GM19240 (cell line): Measurements from ENCODE around the gene TEX52.
A peak's percentile ranks its signal among the peaks of the same experiment; 100 is the strongest.

Source experiments
- DNase-seq: peaks from one replicate; pipeline ENCODE4 v3.0.0; 2011; ENCODE audit warnings: low spot score; ENCODE audit not compliant: insufficient read length

The TEX52 gene

DNA sequence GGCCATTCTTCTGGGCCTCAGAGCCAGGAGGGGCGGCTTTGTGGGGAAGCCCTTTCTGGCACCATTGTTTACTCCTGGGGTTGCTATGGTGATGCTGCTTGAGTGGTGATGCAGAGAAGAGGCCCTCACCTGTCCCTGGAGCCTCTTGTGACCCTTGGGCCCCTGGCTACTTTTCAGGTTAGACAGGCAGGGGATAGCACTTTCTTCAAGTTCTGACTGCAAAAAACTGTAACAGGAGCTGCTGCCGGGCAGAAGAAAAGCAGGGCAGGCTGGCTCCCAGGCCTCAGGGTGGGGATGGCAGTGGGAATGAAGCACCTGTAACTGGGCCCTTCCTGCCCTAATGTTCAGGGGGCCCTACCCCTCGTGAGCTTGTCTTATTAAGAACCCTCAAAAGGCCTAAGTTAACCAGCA lies at the start of gene TEX52:
Gene TEX52, minus strand, starts transcription at position 19 of the 411 bp plus-strand sequence. Its CDS starts 13 bp downstream, at position 6.
- no peak for DNase-seq

DNA sequence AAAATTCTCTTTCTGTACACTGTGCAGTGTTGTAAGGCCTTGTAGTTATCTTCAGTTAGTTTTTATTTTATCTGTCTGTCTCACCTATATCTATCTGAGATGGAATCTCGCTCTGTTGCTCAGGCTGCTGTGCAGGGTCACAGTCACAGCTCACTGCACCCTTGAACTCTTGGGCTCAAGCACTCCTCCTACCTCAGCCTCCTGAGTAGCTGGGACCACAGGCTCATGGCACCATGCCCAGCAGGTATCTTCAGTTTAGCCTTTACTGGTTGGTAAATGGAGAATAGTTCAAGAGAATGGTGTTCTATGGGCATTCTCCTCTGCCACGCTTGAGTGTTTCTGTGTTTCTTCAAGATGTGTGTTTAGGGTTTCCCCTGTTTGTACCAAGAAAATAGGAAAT lies 47.4 kb upstream of the TEX52 start:
- no peak for DNase-seq

- no peak for DNase-seq
Measured at GRCh38 chr12:2902272-2902880, 45.5 kb upstream of the TEX52 start.

DNA sequence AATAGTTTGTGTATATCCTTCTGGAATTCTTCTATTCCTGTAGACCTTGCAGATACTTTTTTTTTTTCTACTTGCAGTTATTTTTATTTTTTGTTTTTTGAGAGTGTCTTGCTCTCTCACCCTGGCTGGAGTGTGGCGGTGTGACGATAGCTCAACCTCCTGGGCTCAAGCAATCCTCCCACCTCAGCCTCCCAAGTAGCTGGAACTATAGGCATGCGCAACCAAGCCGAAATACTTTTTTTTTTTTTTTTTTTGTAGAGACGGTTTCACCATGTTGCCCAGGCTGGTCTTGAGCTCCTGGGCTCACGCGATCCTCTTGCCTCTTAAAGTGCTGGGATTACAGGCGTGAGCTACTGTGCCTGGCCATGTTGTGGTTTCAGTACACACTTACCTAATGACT lies 43.8 kb upstream of the TEX52 start:
- no peak for DNase-seq

DNA sequence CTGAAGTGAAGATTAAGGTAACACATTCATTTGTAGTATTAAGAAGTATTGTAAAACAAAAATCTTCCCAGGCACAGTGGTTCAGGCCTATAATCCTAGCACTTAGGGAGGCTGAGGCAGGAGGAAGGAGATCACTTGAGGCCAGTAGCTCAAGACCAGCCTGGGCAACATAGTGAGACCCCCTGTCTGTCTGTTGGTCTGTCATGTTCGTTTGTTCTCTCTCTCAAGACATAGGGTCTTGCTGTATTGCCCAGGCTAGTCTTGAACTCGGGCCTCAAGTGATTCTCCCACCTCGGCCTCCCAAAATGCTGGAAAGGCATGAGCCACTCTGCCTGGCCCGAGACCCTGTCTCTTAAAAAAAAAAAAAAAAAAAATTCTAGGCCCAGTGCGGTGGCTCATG lies 40.6 kb upstream of the TEX52 start:
- no peak for DNase-seq

- DNase-seq, result no peak
Measured at GRCh38 chr12:2895511-2895910, 38.7 kb upstream of the TEX52 start.

GRCh38 chr12:2895051-2895451 lies 38.2 kb upstream of the TEX52 start:
- DNase-seq, result no peak

GRCh38 chr12:2893007-2893406 lies 36.2 kb upstream of the TEX52 start:
- no peak for DNase-seq

- DNase-seq, result no peak
Measured at GRCh38 chr12:2892246-2892645, 35.4 kb upstream of the TEX52 start.

DNA sequence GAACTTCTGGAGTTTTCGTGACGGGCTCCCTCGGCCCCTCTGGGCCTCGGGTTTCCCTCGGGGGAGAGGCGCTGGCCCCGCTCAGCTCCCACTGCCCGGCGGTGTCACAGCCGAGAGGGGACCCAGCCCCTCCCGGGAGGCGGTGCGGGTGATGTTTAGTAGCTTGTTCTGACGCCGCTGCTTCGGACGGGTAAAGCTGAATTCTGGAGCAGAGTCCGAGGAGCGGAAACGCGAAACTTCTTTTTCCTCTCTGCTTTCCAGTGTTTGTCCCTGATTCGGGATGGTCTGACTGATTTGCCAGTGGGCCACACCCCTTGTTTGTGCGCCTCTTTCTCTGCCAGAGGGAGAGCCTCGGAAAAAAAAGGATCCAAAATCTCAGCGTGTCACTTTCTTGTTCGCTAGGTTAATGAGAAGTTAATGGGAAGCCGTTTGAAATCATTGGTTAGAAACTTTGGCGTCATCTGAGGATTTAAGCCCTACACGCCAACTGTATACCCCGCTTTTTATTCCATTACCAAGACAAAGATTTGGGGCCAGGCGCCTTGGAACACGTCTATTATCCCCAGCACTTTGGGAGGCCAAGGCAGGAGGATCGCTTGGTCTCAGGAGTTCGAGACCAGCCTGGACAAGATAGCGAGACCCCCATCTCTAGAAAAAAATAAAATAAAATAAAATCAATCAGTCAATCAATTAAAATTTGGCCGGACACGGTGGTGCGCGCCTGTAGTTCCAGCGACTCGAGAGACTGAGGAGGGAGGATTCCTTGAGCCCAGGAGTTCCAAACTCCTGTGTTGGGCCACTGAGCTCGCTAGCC lies 34.6 kb upstream of the TEX52 start:
- no peak for DNase-seq

DNA sequence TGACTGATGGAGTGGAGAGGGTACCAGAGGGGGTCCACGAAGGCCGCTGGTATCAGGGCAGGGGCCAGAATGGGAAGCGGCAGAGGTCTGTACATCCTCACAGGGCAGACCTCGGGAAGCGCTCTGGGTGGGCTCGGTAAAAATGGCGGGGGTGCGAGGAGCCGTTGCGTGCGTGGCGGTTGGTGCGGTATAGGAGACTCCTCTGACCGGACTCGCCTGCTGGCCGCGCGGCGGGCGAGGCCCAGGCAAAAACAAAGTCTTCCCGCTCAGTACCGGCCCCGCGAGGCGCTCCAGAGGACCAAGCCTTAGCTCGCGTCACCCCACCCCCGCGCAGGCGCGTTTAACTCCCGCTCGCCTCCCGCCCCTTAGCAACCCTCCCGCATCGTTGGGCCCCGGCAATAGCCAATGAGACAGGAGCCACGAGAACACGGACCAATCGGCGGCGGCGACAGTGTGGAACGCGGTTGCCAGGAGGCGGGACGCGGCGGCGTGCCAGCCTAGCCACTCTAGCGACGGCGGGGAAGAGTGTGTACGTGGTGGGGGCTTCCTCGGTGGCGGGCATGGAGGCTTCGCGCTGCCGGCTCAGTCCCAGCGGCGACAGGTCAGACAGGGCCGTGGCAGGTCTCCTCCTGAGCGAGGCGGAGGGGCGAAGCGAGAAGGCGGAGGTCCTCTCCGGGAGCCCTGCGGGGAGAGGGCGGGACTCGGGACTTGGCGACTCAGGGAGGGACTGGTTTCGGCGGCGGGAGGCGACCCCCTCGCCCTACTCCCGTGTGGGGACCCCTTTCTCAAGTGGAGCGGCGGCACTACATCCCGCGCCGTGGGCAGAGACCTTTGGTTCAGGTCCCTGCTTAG lies 33.8 kb upstream of the TEX52 start, which contains the start of gene TULP3:
Gene TULP3, plus strand, starts transcription at position 504 of the 852 bp plus-strand sequence. Its CDS starts 57 bp downstream, at position 561.
- DNase-seq, result peak; percentile 88

DNA sequence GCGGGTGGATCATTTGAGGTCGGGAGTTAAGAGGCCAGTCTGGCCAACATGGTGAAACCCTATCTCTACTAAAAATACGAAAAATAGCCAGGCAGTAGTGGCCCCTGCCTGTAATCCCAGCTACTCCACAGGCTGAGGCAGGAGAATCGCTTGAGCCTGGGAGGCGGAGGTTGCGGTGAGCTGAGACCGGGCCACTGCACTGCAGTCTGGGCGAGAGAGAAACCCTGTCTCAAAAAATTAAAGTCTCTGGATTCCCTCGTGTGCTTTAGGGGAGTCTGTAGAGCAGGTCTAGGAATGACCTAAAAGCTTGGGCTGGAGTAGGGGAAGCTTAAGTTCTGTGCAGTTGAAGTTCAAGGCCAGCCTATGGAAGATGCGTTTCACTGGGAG lies 33.2 kb upstream of the TEX52 start:
- DNase-seq, result no peak

DNA sequence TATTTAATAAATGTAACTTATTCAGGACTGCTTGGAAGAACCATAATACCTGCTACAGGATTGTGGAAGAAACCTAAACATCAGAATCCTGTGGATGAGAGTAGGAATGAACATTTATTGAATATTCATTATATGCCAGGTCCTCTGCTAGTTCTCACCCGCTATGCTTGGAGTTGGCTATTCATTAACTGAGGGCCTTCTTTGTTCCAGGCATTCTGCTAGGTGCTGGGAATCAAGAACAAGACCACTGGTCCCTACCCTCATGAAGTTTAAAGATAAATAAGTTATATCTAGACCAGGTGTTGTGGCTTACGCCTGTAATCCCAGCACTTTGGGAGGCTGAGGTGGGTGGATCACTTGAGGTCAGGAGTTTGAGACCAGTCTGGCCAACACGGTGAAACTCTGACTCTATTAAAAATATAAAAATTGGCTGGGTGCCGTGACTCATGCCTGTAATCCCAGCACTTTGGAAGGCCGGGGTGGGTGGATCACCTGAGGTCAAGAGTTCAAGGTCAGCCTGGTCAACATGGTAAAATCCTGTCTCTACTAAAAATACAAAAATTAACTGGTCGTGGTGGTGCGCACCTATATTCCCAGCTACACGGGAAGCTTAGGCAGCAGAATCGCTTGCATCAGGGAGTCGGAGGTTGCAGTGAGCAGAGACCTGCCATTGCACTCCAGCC lies 30.1 kb upstream of the TEX52 start:
- DNase-seq, result no peak

GRCh38 chr12:2884810-2885209 lies 28.0 kb upstream of the TEX52 start:
- no peak for DNase-seq

DNA sequence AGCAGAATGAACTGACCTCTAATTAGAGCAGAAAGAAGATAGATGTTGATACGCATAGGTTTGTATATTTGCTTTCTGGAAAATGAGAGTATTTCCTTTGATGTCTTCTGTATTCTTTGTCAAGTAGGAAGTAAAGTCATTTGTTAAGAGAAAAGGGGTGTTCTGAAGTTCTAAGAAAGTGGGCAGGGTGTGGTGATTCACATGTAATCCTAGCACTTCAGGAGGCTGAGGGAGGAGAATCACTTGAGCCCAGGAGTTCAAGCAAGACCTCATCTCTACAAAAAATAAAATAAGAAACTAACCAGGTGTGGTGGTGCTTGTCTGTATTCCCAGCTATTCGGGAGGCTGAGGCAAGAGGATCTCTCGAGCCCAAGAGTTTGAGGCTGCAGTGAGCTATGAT lies 23.0 kb upstream of the TEX52 start:
- DNase-seq, result no peak

GRCh38 chr12:2877953-2878732 lies 21.3 kb upstream of the TEX52 start:
- no peak for DNase-seq

GRCh38 chr12:2877047-2877952 lies 20.5 kb upstream of the TEX52 start, which contains the start of the genes FOXM1 and RHNO1:
FOXM1 (minus strand) TSS chr12:2877174; CDS start chr12:2874478, 2,696 bp downstream.
RHNO1 (plus strand) TSS chr12:2877223; CDS start chr12:2885367, 8,144 bp downstream.
- peak; percentile 86 for DNase-seq

GRCh38 chr12:2876431-2877046 lies 19.7 kb upstream of the TEX52 start:
- no peak for DNase-seq
